ENCODE data around the gene TMEM169. TPM values are rescaled to one million over a fixed set of nuclear protein-coding genes. Genes with fewer than 3 reads are reported as not detected.

Gene TMEM169
- total and polyA plus RNA-seq, 4 donors, result 0.42 to 1.9 (median 0.80) TPM

- Histone ChIP-seq H3K9ac (ENCODE audit: low read depth in 1 of 2, low read length in 2 of 2) (no peak overlapping the region), H3K4me3 (ENCODE audit: low read depth in 1 of 3, low read length in 3 of 3) (no peak overlapping the region), H3K27ac (ENCODE audit: low read depth in 1 of 2, low read length in 2 of 2) (no peak overlapping the region), H3K36me3 (ENCODE audit: control insufficient read depth in 4 of 4, insufficient read depth in 3 of 4, low read depth in 1 of 4, low read length in 3 of 4) (peaks cover 0 to 6% (median 4%) of the 10 kb centered on the region in 4 donors), H3K27me3 (ENCODE audit: control insufficient read depth in 4 of 4, insufficient read depth in 4 of 4, low read length in 3 of 4) (no peaks in the 10 kb centered on the region), H3K4me1 (ENCODE audit: control insufficient read depth in 4 of 4, insufficient read depth in 4 of 4, low read length in 3 of 4) (no peaks in the 10 kb centered on the region), H3K9me3 (ENCODE audit: control insufficient read depth in 4 of 4, low read length in 3 of 4) (no peaks in the 10 kb centered on the region)
- no peak for TF ChIP-seq MAX (IDR thresholded peaks at IDR 0.05)
- TF ChIP-seq GABPA (IDR thresholded peaks at IDR 0.05 in 1 of 2, conservative IDR thresholded peaks at IDR 0.05 in 1 of 2), result no peak
- no peak for TF ChIP-seq HNF4A (conservative IDR thresholded peaks at IDR 0.05)
- no peak for TF ChIP-seq CTCF (IDR thresholded peaks at IDR 0.05; ENCODE audit: low read depth, low read length, missing input control)
- no peak for TF ChIP-seq RXRA (IDR thresholded peaks at IDR 0.05)
- TF ChIP-seq ATF3 (IDR thresholded peaks at IDR 0.05), result no peak
- TF ChIP-seq YY1 (IDR thresholded peaks at IDR 0.05), result no peak
- TF ChIP-seq RAD21 (IDR thresholded peaks at IDR 0.05), result no peak
- TF ChIP-seq FOXA2 (IDR thresholded peaks at IDR 0.05), result no peak
- TF ChIP-seq REST (IDR thresholded peaks at IDR 0.05), result no peak
- TF ChIP-seq FOXA1 (IDR thresholded peaks at IDR 0.05), result no peak
- WGBS, result 93% methylated on average over 4 of the region's 4 CpGs
- DNase-seq (ENCODE audit: low spot score), result no peak
These were observed 19.4 kb downstream of the TMEM169 start for GRCh38 chr2:216101109-216101508.

GRCh38 chr2:216103213-216103612 lies 21.5 kb downstream of the TMEM169 start:
- H3K4me3 ChIP-seq (ENCODE audit: low read depth in 1 of 3, low read length in 3 of 3), result no peak overlapping the region
- no peaks in the 10 kb centered on the region for H3K27me3 ChIP-seq (ENCODE audit: control insufficient read depth in 4 of 4, insufficient read depth in 4 of 4, low read length in 3 of 4)
- no peak for DNase-seq (ENCODE audit: low spot score)
- H3K36me3 ChIP-seq (ENCODE audit: control insufficient read depth in 4 of 4, insufficient read depth in 3 of 4, low read depth in 1 of 4, low read length in 3 of 4), result peaks cover 0 to 6% (median 4%) of the 10 kb centered on the region in 4 donors
- no peak overlapping the region for H3K9ac ChIP-seq (ENCODE audit: low read depth in 1 of 2, low read length in 2 of 2)
- WGBS, result 74% methylated on average over 1 of the region's 1 CpG
- H3K4me1 ChIP-seq (ENCODE audit: control insufficient read depth in 4 of 4, insufficient read depth in 4 of 4, low read length in 3 of 4), result peaks cover under 1 to 6% (median 2%) of the 10 kb centered on the region in 4 donors
- no peaks in the 10 kb centered on the region for H3K9me3 ChIP-seq (ENCODE audit: control insufficient read depth in 4 of 4, low read length in 3 of 4)
- H3K27ac ChIP-seq (ENCODE audit: low read depth in 1 of 2, low read length in 2 of 2), result no peak overlapping the region
- TF ChIP-seq NR2F2 (IDR thresholded peaks at IDR 0.05) (no peak), EGR1 (IDR thresholded peaks at IDR 0.05; ENCODE audit: low read depth in 2 of 2) (no peak), FOXA1 (IDR thresholded peaks at IDR 0.05) (no peak), JUND (IDR thresholded peaks at IDR 0.05) (no peak), ATF3 (IDR thresholded peaks at IDR 0.05) (no peak), HNF4G (IDR thresholded peaks at IDR 0.05) (no peak), GABPA (IDR thresholded peaks at IDR 0.05 in 1 of 2, conservative IDR thresholded peaks at IDR 0.05 in 1 of 2) (no peak), YY1 (IDR thresholded peaks at IDR 0.05) (no peak), SP1 (IDR thresholded peaks at IDR 0.05) (no peak), TAF1 (conservative IDR thresholded peaks at IDR 0.05) (no peak), REST (IDR thresholded peaks at IDR 0.05) (no peak)
